Hippocampal formation (tissue), 2 donors: Measurements from ENCODE around the gene ZNF12.
"Not testable (repeated sequence)": the region's sequence is repeated elsewhere in the genome, so short reads cannot be mapped to it uniquely, and the experiment has no call there.

Source experiments
- DNase-seq, 2 donors: peaks; one replicate each; lab custom pipeline; 2025; lab: John Stamatoyannopoulos, UW

Gene ZNF12

GRCh38 chr7:6691609-6692106 lies 15.1 kb downstream of the ZNF12 start:
- DNase-seq = no peak

DNA sequence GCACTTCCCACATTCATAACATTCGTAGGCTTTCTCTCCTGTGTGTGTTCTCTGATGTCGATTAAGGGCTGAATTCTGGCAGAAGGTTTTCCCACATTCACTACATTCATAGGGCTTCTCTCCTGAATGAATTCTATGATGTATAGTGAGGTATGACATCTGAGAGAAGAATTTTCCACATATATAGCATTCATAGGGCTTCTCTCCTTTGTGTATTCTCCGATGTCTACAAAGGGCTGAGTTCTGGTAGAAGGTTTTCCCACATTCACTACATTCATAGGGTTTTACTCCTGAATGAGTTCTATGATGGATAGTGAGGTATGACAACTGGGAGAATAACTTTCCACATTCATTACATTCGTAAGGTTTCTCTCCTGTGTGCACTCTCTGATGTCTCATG lies 15.6 kb downstream of the ZNF12 start:
- DNase-seq = no peak

DNA sequence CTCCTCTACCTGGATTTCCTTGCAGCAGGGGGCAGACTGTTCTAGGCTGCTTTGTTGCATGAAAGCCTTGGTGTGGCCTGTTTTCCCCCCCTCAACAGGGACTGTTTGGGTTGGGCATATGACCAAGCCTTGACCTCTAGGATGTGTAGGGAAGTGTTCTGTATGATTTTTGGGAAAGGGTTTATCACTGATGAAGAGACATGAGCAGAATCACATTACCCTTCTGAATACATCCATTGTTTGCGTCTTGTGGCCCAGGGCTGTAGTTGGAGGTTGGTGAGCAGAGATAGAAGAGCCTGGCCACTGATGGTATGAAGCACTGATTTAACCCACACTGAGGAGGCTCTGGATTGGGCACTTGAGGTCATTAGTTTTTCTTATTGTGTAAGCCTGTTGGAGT lies 26.6 kb downstream of the ZNF12 start:
- DNase-seq = no peak

DNA sequence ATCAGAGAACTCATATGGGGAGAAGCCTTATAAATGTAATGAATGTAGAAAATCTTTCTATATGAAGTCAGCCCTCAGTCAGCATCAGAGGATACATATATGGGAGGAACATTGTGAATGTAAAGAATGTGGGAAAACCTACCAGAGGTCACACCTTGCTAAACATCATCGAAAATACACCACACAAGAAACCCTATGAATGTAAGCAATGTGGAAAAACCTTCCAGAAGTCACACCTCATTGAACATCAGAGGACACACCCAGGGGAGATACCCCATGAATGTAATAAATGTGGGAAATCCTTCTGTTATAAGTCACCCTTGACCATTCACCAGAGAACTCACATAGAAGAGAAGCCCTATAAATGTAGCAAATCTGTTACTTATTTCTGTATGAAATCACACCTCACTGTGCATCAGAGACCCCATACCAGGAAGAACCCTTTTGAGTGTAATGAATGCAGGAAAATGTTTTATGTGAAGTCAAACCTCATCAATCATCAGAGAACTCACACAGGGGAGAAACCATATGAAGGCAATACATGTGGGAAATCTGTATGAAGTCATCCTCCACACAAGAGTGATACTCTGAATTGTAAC lies 30.8 kb downstream of the ZNF12 start:
- no peak for DNase-seq

GRCh38 chr7:6670851-6671250 lies 35.9 kb downstream of the ZNF12 start:
- DNase-seq = not testable (repeated sequence)

- DNase-seq = no peak
Measured at GRCh38 chr7:6658618-6659345, 48.0 kb downstream of the ZNF12 start.

- DNase-seq = no peak
Measured at GRCh38 chr7:6656413-6656812, 50.3 kb downstream of the ZNF12 start.

DNA sequence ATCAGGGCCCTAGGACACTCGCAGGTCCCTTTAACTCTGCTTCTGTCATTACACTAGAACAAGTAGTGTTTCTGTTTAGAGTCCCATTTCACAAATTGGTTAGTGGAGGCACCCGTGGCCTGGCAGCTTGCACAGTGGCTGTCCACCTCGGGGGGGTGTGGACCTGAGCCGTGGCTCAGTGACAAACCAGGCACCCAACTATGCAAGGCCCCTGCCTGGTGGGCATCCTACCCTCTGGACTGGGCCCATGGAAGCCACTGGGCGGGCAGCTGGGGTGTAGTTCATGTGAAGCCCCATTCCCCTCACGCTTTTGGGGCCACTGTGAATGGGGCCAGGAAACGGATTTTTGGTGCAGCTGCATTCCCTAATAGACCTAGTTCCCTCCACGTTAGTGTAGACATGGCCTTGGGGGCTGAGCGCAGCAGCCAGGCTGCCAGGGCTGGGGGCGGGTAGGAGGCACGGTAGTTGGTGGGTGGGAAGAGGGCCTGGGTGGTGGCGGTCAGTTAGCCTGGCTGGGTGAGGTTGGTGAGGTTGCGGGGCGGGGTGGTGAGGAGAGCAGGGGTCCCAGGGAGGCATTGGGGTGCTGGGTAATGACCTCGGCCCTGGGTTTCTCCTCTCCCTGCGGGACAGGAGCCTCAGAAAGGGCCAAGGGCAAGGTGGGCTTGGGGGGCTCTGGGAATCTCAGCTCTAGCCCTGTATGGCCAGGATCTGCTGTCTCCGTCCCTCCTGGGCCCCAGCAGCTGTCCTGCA lies 50.9 kb downstream of the ZNF12 start:
- DNase-seq = no peak

DNA sequence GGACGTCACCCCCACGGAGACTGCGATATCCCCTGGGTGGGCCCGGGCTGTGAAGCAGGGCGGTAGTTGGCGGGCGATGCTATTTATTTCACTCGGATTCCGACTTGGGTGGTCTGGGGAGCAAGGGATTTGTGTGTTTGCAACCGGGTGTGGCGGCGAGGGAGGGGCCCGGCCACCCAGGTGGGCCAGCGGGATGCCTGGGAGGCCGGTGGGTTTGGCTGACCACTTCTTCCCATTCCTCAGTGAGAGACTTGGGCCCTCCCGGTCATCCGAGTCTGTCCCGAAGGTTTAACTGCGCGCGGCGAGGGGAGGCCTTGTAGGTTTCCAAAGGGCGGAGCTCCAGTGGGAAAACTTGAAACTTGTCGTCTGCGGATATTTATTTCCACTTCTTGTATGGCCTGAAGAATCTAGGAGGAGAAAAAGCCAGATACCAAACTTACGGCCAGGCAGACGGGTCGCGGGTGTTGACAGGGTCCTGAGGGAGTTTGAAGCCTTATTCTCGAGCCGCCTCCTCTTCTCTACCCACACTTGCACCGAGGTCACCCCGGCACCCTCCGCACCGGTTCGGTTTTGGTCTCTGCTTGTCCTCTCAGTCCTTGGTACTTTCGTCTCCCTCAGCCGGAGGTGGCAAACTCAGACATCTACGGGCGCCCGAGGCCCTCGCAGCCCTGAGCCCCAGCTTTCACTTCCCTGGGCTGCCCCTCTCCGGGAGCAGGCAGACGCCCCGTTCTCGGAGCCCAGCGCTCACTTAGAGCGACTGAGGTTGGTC lies 51.7 kb downstream of the ZNF12 start:
- no peak for DNase-seq

DNA sequence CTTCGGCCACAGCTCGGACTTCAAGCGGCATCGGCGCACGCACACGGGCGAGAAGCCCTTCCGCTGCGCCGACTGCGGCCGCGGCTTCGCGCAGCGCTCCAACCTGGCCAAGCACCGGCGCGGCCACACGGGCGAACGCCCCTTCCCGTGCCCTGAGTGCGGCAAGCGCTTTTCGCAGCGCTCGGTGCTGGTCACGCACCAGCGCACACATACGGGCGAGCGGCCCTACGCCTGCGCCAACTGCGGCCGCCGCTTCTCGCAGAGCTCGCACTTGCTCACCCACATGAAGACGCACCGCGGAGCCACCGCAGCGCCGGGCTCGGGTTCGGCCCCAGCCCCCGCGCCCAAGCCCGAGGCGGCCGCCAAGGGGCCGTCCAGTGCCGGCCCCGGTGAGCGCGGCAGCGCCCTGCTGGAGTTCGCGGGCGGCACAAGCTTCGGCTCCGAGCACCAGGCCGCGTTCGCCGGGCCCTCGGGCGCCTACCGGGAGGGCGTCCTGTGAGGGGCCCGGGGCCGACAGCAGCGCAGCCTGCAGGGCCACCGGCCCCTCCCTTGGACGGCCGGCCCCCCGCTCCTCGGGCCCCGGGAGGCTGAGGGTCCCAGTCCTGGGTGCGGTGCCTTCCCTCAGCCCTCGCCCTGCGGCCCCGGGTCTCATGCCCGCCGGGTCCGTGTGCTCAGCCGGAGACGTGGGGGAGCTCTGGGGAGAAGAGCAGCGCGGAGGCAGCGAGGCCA lies 52.5 kb downstream of the ZNF12 start:
- no peak for DNase-seq

DNA sequence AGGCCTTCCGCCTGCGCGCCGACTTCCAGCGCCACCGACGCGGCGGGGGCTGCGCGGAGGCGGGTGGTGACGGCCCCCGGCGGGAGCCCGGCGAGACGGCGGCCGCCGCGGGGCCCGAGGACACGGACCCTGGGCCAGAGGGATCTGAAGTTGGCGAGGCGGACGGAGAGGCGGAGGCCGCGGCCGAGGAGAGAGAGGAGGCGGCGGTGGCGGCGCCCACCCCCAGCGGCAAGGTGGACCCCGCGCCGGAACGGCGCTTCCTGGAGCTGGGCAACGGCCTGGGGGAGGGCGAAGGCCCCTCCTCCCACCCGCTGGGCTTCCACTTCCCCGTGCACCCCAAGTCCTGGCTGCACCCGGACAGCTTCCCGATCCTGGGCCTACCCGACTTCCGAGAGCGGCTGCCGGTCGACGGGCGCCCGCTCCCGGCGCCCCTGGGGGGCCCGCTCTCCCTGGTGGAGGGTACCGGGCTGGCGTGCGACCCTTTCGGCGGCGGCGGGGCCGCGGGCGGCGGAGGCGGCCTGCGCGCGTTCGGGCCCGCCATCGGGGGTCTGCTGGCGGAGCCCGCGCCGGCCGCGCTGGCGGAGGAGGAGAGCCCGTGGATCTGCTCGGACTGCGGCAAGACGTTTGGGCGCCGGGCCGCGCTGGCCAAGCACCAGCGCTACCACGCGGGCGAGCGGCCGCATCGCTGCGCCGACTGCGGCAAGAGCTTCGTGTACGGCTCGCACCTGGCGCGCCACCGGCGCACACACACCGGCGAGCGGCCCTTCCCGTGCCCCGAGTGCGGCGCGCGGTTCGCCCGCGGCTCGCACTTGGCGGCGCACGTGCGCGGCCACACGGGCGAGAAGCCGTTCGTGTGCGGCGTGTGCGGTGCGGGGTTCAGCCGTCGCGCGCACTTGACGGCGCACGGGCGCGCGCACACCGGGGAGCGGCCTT lies 53.4 kb downstream of the ZNF12 start:
- DNase-seq = no peak

DNA sequence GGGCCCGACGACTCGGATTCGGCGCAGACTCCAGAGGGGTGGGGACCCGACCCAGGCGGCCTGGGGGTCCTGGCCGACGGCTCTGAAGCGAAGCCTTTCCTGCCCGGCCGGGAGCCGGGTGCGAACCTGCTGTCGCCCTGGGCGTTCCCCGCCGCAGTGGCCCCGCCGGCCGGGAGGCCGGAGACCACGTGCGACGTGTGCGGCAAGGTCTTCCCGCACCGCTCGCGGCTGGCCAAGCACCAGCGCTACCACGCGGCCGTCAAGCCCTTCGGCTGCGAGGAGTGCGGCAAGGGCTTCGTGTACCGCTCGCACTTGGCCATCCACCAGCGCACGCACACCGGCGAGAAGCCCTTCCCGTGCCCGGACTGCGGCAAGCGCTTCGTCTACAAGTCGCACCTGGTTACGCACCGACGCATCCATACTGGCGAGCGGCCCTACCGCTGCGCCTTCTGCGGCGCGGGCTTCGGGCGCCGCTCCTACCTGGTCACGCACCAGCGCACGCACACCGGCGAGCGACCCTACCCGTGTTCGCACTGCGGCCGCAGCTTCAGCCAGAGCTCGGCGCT lies 54.2 kb downstream of the ZNF12 start:
- no peak for DNase-seq

DNA sequence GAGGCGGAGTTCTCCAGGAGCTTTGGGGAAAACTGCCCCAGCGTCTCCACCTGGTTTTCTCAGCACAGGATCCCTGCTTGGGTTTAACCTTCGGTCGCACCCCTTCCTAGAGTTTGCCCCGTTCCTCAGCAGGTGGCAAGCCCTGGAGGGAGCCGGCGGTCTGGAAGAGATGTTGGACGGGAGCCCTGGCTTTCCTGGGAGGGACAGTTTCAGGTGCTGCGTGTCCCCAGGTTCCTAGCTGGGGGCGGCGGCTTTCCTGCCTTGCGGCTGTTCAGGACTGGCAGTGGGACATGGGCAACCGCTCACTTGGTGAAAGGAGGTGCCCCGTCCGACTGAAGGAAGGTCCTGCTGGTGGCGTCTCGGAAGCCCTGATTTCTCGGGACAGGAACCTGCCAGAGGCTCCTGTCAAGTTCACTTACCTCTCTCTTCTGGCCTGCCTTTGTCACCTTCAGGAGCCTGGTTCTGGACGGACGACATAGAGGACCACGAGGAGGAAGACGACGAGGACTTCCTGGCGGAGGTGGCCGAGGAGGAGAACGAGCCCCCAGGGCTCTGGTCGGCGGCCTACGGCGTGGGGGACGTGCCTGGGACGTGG lies 54.8 kb downstream of the ZNF12 start:
- DNase-seq = no peak

- no peak for DNase-seq
Measured at GRCh38 chr7:6650521-6651011, 56.2 kb downstream of the ZNF12 start.

GRCh38 chr7:6650086-6650485 lies 56.7 kb downstream of the ZNF12 start:
- DNase-seq = no peak

GRCh38 chr7:6649241-6649961 lies 57.3 kb downstream of the ZNF12 start:
- no peak for DNase-seq

DNA sequence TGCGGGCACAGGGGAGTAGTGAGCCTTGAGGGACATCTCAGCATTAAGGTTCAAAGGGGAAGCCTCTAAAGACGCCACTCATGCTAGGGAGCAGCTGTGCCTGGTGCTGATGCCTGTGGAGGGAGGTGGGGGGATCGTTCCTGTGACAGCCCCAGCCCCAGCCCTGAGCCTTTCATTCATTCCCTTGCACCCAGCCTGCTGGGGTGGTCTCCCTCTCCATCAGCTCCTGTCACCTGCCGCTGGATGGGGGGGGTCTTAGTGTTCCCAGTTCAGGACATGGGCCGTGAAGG lies 58.0 kb downstream of the ZNF12 start:
- no peak for DNase-seq

GRCh38 chr7:6648066-6648814 lies 58.5 kb downstream of the ZNF12 start:
- no peak for DNase-seq
